GM10248 (cell line): Measurements from ENCODE around the gene GALNT2.

Source experiments
- CTCF ChIA-PET: fragments of 300-600 bp; sonication (Branson Sonifier 250); formaldehyde crosslinking; extraction: SDS; loops from one replicate; lab custom pipeline; 2021; ENCODE audit warnings: antibody characterized with exemption; lab: Yijun Ruan, JAX
- POLR2A ChIA-PET: fragments of 350-650 bp; sonication (Branson Sonifier 250); formaldehyde crosslinking; extraction: SDS; loops from one replicate; lab custom pipeline; 2020; ENCODE audit warnings: antibody characterized with exemption; lab: Yijun Ruan, JAX
- DNase-seq: peaks from one replicate; pipeline ENCODE4 v3.0.0; 2012; ENCODE audit errors: extremely low spot score
- TF ChIP-seq, protein P1 (sequence below): IDR thresholded peaks from 2 replicates; pipeline ENCODE4 v1.5.1; 2012; ENCODE audit warnings: mild to moderate bottlenecking, low read depth; ENCODE audit errors: extremely low read depth, missing control alignments, control extremely low read depth

Gene GALNT2

DNA sequence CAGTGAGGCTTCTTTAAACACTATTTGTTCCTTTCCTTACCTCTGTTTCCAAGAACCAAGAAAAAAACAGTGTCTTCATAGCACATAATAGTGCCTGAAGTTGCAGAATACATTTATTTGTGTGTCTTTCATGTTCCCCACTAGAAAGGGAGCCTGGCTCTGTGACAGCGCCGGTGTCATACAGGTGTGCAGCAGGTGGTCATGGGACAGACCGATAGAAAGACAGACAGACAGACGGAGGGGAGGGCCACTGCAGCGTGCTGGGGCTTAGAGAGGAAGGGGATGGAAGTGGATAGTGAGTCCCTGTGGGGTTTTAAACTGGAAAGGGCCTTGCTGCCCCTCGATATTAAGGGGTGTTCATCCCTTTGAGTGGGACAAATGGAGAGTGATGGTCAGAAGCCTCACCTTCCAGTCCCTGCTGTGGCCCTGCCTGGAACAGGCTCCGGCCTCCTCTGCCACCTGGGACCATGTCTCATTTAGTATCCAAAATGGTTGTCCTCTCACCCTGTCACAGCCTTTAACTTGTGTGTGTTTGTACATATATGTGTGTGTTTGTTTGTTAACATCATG, 206.2 kb downstream of the GALNT2 start:
- TF ChIP-seq, protein P1, sequence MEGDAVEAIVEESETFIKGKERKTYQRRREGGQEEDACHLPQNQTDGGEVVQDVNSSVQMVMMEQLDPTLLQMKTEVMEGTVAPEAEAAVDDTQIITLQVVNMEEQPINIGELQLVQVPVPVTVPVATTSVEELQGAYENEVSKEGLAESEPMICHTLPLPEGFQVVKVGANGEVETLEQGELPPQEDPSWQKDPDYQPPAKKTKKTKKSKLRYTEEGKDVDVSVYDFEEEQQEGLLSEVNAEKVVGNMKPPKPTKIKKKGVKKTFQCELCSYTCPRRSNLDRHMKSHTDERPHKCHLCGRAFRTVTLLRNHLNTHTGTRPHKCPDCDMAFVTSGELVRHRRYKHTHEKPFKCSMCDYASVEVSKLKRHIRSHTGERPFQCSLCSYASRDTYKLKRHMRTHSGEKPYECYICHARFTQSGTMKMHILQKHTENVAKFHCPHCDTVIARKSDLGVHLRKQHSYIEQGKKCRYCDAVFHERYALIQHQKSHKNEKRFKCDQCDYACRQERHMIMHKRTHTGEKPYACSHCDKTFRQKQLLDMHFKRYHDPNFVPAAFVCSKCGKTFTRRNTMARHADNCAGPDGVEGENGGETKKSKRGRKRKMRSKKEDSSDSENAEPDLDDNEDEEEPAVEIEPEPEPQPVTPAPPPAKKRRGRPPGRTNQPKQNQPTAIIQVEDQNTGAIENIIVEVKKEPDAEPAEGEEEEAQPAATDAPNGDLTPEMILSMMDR = no peak
- CTCF ChIA-PET = interaction anchor here (1.1 to 1.2 kb wide), 2 partner anchors 15 to 25 kb away, joined by 3 read pairs; no protein-coding TSS in a partner anchor

DNA sequence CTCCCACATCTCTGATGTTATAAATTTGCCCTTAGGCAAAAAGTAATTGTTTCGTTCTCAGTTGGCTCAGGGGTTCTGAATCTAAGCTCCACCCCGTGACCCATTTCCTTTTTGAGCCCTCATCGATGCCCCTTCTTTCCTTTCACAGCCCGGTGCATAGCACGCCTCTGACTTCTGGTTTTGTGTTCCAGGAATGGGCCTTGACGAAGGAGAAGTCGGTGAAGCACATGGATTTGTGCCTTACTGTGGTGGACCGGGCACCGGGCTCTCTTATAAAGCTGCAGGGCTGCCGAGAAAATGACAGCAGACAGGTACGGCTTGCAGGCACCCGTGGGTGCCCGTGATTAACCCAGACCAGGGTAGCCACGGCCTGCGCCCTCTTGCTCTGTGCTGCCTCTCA, 207.2 kb downstream of the GALNT2 start:
- ChIA-PET POLR2A (no interaction called here), CTCF (interaction anchor here (1.1 to 1.2 kb wide), 2 partner anchors 17 to 27 kb away, joined by 3 read pairs; no protein-coding TSS in a partner anchor)
- TF ChIP-seq, protein P1 = no peak
- no peak for DNase-seq

More for the DNA sequence above, 206.2 kb downstream of the GALNT2 start:
- no peak for DNase-seq
- POLR2A ChIA-PET = no interaction called here

DNA sequence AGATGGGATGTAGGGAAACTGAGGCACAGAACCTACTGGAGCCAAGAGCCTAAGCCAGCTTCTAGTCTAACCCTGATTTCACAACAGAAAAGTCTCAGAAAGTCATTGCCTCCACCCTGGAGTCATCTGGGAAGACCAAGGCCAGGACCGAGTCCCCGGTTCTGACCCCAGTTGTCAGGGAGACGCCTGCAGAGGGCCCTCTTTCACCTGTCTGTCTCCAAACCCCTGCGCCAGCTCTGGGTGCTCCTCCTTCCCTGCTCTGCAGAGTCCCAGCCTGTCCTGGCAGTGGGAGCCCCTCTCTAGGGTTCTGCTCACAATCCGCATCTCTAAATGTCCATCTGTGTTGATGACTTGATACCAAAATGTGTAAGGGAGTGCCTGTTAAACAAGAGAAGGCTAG, 209.4 kb downstream of the GALNT2 start:
- CTCF ChIA-PET = interaction anchor here (1.1 kb wide), 1 partner anchor 8 kb away, joined by 3 read pairs; no protein-coding TSS in a partner anchor
- no peak for DNase-seq
- POLR2A ChIA-PET = no interaction called here
- TF ChIP-seq, protein P1 = no peak

DNA sequence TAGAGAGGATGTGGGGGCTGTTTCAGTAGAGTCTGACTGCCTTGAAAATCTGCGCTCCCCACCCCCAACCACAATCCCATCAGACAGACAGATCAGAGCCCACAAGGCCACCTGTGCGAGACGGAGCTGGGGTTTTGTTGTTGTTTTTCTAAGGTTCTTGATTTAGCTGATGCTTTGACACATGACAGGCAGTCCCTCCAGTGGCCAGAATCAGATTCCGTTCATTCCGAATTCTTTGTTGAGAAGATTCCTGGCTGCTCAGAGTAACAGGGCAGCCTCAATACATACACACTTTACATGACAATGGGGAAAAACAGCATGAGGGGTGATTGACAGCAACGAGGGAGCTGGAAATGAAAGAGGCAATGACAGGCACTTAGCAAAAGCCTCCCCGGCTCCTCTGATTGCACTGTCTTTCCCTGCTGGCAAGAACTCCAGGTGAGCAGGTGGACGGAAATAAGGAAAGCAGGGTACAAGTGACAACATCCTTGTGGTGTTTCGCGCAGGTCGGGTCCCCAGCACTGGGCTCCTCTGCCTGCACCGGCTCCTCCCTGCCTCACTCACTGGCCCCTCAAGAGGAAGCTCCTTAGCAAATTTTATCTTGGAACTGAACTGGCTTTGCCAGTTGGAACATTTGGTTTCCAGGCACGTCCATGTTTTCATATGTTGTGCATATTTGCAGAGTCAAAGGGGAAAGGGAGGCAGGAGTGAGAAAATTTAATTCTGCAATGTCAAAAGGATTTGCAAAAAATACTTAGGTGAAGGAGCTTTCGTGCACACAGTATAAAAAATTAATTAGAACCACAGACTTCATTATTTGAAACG, 210.4 kb downstream of the GALNT2 start:
- no peak for DNase-seq
- ChIA-PET POLR2A (no interaction called here), CTCF (interaction anchor here (1.1 to 1.7 kb wide), 2 partner anchors 9 to 10 kb away, joined by 3 to 4 read pairs; no protein-coding TSS in a partner anchor)
- TF ChIP-seq, protein P1 = no peak

DNA sequence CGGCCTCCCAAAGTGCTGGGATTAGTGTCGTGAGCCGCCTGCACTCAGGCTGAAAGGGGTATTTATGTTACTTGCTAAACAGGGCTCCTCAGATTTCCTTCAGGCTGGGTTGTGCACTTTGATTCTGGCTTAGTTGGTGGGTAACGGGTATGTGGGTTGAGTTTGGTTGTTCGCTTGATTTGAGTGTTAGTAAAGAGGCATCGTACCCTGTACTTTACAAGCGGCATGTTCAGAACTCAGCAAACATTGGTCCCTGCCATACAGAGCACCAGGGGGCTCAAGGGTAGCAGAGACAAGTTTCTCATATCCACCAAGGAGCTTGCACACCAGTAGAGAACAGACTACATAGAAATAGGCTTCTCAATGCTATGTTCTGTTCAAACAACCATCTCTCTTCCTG, 211.3 kb downstream of the GALNT2 start:
- TF ChIP-seq, protein P1 = no peak
- CTCF ChIA-PET = interaction anchor here (1.7 kb wide), 1 partner anchor 11 kb away, joined by 4 read pairs; no protein-coding TSS in a partner anchor
- no peak for DNase-seq
- POLR2A ChIA-PET = no interaction called here

DNA sequence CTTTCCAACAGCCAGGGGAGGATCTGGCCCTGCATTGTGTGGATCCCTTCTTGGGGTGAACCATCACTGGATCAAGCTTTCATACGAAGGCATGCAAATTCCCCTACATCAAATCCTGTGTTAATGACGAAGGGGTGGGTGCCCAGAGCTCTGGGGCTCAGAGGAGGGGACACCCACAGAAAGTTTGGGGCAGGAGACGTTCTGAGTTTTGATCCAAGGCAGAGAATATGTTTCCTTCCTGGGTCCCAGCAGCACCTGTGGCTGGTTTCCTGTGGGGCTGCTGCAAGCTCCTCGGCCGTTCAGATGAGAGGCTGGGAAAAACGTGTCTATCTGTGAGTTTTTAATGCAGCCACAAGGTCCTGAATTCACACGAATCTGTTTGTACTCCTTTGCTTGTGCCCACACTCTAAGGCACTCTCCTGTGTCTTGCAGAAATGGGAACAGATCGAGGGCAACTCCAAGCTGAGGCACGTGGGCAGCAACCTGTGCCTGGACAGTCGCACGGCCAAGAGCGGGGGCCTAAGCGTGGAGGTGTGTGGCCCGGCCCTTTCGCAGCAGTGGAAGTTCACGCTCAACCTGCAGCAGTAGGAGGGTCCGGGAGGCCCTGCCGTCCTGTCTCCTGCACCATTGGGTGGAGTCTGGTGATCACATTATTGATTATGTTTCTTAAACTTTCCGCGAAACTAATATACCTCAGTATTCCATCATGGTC, 212.0 kb downstream of the GALNT2 start:
- TF ChIP-seq, protein P1 = no peak
- DNase-seq = no peak
- ChIA-PET CTCF (interaction anchor here (1.4 kb wide), 1 partner anchor 10 kb away, joined by 3 read pairs; no protein-coding TSS in a partner anchor), POLR2A (no interaction called here)
